Gastroesophageal sphincter (tissue), 3 donors: Measurements from ENCODE around the gene GPR39.

Source experiments
- EP300 ChIP-seq: sonication (generic); formaldehyde crosslinking; IDR thresholded peaks from one replicate; pipeline ENCODE4 v1.6.1; 2017; ENCODE audit warnings: antibody characterized with exemption, mild to moderate bottlenecking
- POLR2A ChIP-seq, 2 donors: fragments of 450-650 bp; IDR thresholded peaks; one replicate each; pipeline ENCODE4 v1.6.1; 2017; ENCODE audit warnings: antibody characterized with exemption in 2 of 2, mild to moderate bottlenecking in 2 of 2, moderate library complexity in 1 of 2
- POLR2AphosphoS5 ChIP-seq: sonication (generic); formaldehyde crosslinking; IDR thresholded peaks from one replicate; pipeline ENCODE4 v1.6.1; 2017; ENCODE audit warnings: antibody characterized with exemption
- TF ChIP-seq, protein P1 (sequence below), 4 experiments: fragments of 200-600 bp in 2 of 4; fragments of 450-650 bp in 2 of 4; sonication (generic) in 1 of 4; IDR thresholded peaks; one replicate each; pipeline ENCODE4 v1.5.1; 2017 to 2019; ENCODE audit warnings: antibody characterized with exemption in 4 of 4, mild to moderate bottlenecking in 2 of 4, moderate library complexity in 2 of 4

GRCh38 chr2:132412021-132412420 is 4.6 kb upstream of the GPR39 start:
- no peak for TF ChIP-seq POLR2AphosphoS5
- TF ChIP-seq, protein P1, sequence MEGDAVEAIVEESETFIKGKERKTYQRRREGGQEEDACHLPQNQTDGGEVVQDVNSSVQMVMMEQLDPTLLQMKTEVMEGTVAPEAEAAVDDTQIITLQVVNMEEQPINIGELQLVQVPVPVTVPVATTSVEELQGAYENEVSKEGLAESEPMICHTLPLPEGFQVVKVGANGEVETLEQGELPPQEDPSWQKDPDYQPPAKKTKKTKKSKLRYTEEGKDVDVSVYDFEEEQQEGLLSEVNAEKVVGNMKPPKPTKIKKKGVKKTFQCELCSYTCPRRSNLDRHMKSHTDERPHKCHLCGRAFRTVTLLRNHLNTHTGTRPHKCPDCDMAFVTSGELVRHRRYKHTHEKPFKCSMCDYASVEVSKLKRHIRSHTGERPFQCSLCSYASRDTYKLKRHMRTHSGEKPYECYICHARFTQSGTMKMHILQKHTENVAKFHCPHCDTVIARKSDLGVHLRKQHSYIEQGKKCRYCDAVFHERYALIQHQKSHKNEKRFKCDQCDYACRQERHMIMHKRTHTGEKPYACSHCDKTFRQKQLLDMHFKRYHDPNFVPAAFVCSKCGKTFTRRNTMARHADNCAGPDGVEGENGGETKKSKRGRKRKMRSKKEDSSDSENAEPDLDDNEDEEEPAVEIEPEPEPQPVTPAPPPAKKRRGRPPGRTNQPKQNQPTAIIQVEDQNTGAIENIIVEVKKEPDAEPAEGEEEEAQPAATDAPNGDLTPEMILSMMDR (IDR thresholded peaks at IDR 0.05), result no peak
- no peak for TF ChIP-seq POLR2A (IDR thresholded peaks at IDR 0.05)
- no peak for TF ChIP-seq EP300
